Measurements from ENCODE around the gene PDIA6. TPM values are rescaled to one million over a fixed set of nuclear protein-coding genes. Genes with fewer than 3 reads are reported as not detected.

PDIA6 gene
- total and polyA plus RNA-seq, 2 donors (not counting 3 experiments of a cell fraction or from before 2014, with no cell fraction given) = 335 to 424 TPM

GRCh38 chr2:10862330-10862729, 49.7 kb upstream of the PDIA6 start:
- H3K27ac ChIP-seq (ENCODE audit: insufficient read depth, low read depth, low read length) = no peak overlapping the region
- H3K4me2 ChIP-seq (ENCODE audit: insufficient read depth, low read length) = no peak overlapping the region
- no peak for FAIRE-seq
- TF ChIP-seq CTCF (IDR thresholded peaks at IDR 0.05; ENCODE audit: extremely low read depth in 1 of 2, insufficient read depth in 1 of 2, low read depth in 1 of 2, low read length in 2 of 2) (no peak), GATA2 (IDR thresholded peaks at IDR 0.05; ENCODE audit: insufficient read depth, insufficient read length, low read depth, low read length) (no peak)
- dilution Hi-C loops (cut with MboI; ENCODE audit: extremely low pct_ligation_motif_present, low sequenced_read_pairs) (no loop called here), intact Hi-C loops (cut with micrococcal nuclease) (no loop called here)
- no peaks in the 10 kb centered on the region for H3K79me2 ChIP-seq (ENCODE audit: control insufficient read depth, insufficient read depth, low read length)
- no peak overlapping the region for H2AFZ ChIP-seq (ENCODE audit: low read depth, low read length)
- H4K20me1 ChIP-seq (replicated peaks; ENCODE audit: control insufficient read depth, extremely low read depth, insufficient read depth, low read length) = no peaks in the 10 kb centered on the region
- no peaks in the 10 kb centered on the region for H3K4me1 ChIP-seq (ENCODE audit: control insufficient read depth, extremely low read depth, insufficient read depth, low read length)
- no peak for DNase-seq (ENCODE audit: low read depth, low spot score)
- H3K9me1 ChIP-seq (replicated peaks; ENCODE audit: control insufficient read depth, extremely low read depth, insufficient read depth, low read length) = no peaks in the 10 kb centered on the region
- no peaks in the 10 kb centered on the region for H3K9me3 ChIP-seq (replicated peaks; ENCODE audit: control insufficient read depth, insufficient read depth, low read length)
- POLR2A ChIA-PET = no interaction called here
- no peak overlapping the region for H3K9ac ChIP-seq (replicated peaks; ENCODE audit: extremely low read depth, insufficient read depth, low read length)
- BruUV-seq (replicated peaks) = no TSS peak
- CTCF ChIA-PET = no interaction called here
- H3K4me3 ChIP-seq (replicated peaks in 1 of 3; ENCODE audit: insufficient read depth in 1 of 3, low read depth in 1 of 3, low read length in 3 of 3) = no peak overlapping the region
- peaks cover 0 to 7% of the 10 kb centered on the region in 2 experiments for H3K27me3 ChIP-seq (ENCODE audit: control insufficient read depth in 2 of 2, insufficient read depth in 2 of 2, low read length in 2 of 2)
- H3K36me3 ChIP-seq (ENCODE audit: control insufficient read depth in 2 of 2, extremely low read depth in 1 of 2, insufficient read depth in 2 of 2, low read length in 2 of 2) = no peaks in the 10 kb centered on the region

- H3K36me3 ChIP-seq (ENCODE audit: control insufficient read depth in 2 of 2, extremely low read depth in 1 of 2, insufficient read depth in 2 of 2, low read length in 2 of 2) = no peaks in the 10 kb centered on the region
- POLR2A ChIA-PET = no interaction called here
- H3K4me3 ChIP-seq (replicated peaks in 1 of 3; ENCODE audit: insufficient read depth in 1 of 3, low read depth in 1 of 3, low read length in 3 of 3) = no peak overlapping the region
- BruUV-seq (replicated peaks) = no TSS peak
- H3K4me2 ChIP-seq (ENCODE audit: insufficient read depth, low read length) = no peak overlapping the region
- H3K79me2 ChIP-seq (ENCODE audit: control insufficient read depth, insufficient read depth, low read length) = no peaks in the 10 kb centered on the region
- no peak overlapping the region for H2AFZ ChIP-seq (ENCODE audit: low read depth, low read length)
- intact Hi-C loops (cut with micrococcal nuclease) = no loop called here
- no peak overlapping the region for H3K9ac ChIP-seq (replicated peaks; ENCODE audit: extremely low read depth, insufficient read depth, low read length)
- no peak for DNase-seq (ENCODE audit: low read depth, low spot score)
- no peaks in the 10 kb centered on the region for H4K20me1 ChIP-seq (replicated peaks; ENCODE audit: control insufficient read depth, extremely low read depth, insufficient read depth, low read length)
- CTCF ChIA-PET = no interaction called here
- no peak overlapping the region for H3K27ac ChIP-seq (ENCODE audit: insufficient read depth, low read depth, low read length)
- H3K9me1 ChIP-seq (replicated peaks; ENCODE audit: control insufficient read depth, extremely low read depth, insufficient read depth, low read length) = no peaks in the 10 kb centered on the region
- H3K9me3 ChIP-seq (replicated peaks; ENCODE audit: control insufficient read depth, insufficient read depth, low read length) = no peaks in the 10 kb centered on the region
- FAIRE-seq = no peak
- no peaks in the 10 kb centered on the region for H3K4me1 ChIP-seq (ENCODE audit: control insufficient read depth, extremely low read depth, insufficient read depth, low read length)
- dilution Hi-C loops (cut with MboI; ENCODE audit: extremely low pct_ligation_motif_present, low sequenced_read_pairs) = no loop called here
- TF ChIP-seq FOS (IDR thresholded peaks at IDR 0.05; ENCODE audit: borderline replicate concordance, insufficient read depth, low read length) (no peak), POLR2A (IDR thresholded peaks at IDR 0.05; ENCODE audit: low read depth, low read length) (no peak), MAX (IDR thresholded peaks at IDR 0.05; ENCODE audit: insufficient read depth, insufficient read length) (no peak), POLR2AphosphoS5 (IDR thresholded peaks at IDR 0.05; ENCODE audit: insufficient read depth, low read depth, low read length) (no peak), EZH2 (IDR thresholded peaks at IDR 0.05; ENCODE audit: borderline replicate concordance, low read depth, low read length, severe bottlenecking) (no peak), MYC (IDR thresholded peaks at IDR 0.05; ENCODE audit: low read depth, low read length) (no peak), CTCF (IDR thresholded peaks at IDR 0.05; ENCODE audit: extremely low read depth in 1 of 2, insufficient read depth in 1 of 2, low read depth in 1 of 2, low read length in 2 of 2) (no peak), GATA2 (IDR thresholded peaks at IDR 0.05; ENCODE audit: insufficient read depth, insufficient read length, low read depth, low read length) (no peak), JUN (IDR thresholded peaks at IDR 0.05; ENCODE audit: borderline replicate concordance, insufficient read depth, insufficient read length, low read depth) (no peak)
- peaks cover 0 to 7% of the 10 kb centered on the region in 2 experiments for H3K27me3 ChIP-seq (ENCODE audit: control insufficient read depth in 2 of 2, insufficient read depth in 2 of 2, low read length in 2 of 2)
Measured at GRCh38 chr2:10861765-10862164, 49.2 kb upstream of the PDIA6 start.

Measured in endothelial cell of umbilical vein (primary cell).